GM10266 (cell line): ENCODE data around the gene SYNE2.

ENCODE experiments used
- DNase-seq: peaks from one replicate; pipeline ENCODE4 v3.0.0; 2012; ENCODE audit errors: extremely low spot score
- TF ChIP-seq, protein P1 (sequence below): IDR thresholded peaks from 2 replicates; pipeline ENCODE4 v1.5.1; 2012; ENCODE audit warnings: mild to moderate bottlenecking, low read depth; ENCODE audit not compliant: control insufficient read depth, insufficient read depth; ENCODE audit errors: missing control alignments

Gene SYNE2

DNA sequence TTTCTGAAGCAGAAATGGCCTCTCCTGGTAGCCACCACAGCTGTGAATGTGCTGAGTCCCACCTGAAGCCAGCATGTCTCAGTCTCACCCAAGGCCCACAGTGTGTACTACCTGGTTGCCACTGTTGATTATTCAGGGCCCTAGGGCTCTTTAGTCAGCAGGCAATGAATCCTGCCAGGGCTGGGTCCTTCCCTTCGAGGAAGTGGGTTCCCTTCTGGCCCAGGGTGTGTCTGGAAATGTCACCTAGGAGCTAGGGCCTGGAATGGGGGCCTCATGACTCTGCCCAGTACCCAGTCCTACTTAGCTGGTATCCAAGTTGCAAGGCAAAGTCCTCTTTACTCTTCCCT, 207.4 kb downstream of the SYNE2 start:
- TF ChIP-seq, protein P1, sequence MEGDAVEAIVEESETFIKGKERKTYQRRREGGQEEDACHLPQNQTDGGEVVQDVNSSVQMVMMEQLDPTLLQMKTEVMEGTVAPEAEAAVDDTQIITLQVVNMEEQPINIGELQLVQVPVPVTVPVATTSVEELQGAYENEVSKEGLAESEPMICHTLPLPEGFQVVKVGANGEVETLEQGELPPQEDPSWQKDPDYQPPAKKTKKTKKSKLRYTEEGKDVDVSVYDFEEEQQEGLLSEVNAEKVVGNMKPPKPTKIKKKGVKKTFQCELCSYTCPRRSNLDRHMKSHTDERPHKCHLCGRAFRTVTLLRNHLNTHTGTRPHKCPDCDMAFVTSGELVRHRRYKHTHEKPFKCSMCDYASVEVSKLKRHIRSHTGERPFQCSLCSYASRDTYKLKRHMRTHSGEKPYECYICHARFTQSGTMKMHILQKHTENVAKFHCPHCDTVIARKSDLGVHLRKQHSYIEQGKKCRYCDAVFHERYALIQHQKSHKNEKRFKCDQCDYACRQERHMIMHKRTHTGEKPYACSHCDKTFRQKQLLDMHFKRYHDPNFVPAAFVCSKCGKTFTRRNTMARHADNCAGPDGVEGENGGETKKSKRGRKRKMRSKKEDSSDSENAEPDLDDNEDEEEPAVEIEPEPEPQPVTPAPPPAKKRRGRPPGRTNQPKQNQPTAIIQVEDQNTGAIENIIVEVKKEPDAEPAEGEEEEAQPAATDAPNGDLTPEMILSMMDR, result no peak
- no peak for DNase-seq

DNA sequence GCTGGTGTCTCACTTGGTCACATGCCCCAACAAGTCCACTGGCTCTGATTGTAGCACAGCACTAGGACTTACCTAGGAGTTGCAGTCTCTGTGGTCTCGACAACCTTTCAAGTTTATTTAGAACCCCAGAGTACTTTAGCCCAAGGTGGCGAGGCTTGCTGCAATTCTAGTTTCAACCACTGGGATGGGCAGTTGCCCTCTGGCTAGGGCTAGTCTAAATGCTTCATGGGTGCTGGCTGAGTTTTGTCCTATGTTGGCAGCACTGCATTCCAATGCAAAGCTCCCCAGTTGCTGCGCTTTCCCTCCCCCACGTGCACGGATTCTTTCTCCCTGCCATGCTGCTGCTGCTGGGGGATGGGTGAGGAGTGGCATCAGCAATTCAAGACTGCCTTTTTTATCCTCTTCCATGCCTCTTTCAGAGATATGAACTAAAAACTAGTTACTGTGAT, 207.9 kb downstream of the SYNE2 start:
- no peak for DNase-seq
- TF ChIP-seq, protein P1, result no peak

DNA sequence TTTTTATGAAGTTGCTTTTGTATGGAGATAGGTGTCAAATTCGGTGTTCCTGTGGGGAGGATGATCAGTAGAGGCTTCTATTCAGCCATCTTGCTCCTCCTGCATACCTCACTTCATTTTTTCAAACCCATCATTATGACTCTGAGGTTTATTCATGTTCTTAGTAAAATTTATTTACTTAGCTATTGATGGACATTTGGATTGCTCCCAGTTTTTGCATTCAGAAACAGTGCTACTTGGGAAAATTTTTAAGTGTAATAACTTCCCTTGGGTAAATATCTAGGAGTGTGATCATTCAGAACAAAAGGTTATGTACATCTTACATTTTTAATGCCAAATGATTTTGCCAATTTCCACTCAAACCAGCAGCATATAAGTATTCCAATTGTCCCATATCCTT, 208.3 kb downstream of the SYNE2 start:
- TF ChIP-seq, protein P1, result no peak
- DNase-seq, result no peak

DNA sequence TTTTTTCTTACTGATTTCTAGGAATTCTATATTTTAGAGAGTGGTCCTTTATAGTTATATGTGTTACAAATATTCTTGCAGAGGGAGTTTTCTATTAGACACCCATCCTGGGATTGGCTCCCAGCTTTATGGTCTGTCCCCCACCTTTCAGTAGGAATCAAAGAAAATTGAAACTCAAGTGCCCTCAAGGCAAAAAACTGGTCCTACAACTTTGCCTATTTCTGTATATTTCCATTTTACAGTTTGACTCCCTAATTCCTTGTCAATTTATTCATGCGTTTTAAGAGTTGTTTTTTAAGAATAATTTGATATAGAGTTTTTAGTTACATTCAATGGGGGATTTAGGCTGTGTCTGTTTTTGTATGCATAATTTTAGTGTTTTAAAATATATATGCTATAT, 208.9 kb downstream of the SYNE2 start:
- DNase-seq, result no peak
- TF ChIP-seq, protein P1, result no peak

DNA sequence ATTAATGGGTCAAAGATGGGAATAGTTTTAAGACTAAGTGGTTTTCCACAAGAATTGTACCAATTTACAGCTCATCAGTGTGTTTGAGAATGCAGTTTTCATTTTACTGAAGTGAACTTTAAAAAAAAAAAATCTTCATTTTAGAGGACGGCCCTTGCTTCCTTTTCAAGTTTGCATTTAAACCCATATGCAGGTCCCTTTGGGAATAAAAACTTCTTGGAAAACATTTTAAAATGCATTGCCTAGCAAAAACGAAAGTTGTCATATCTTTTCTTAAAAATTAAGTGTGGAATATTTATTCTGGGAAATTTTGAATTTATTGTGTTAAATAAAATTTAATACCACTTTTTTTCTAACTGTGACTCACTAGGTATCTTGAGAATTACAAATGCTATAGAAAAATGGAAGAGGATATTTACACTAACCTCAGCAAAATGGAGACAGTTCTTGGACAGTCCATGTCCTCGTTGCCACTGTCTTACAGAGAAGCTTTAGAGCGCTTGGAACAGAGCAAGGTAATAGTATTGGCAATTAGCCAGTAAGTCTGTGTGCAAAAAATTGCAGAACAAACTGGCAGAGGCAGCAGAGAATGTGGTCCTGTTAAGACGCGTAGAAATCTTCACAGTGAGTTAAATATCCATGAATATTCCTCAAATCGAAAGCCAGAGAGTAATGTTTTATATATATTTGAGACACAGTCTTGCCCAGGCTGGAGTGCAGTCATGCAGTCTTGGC, 209.7 kb downstream of the SYNE2 start:
- TF ChIP-seq, protein P1, result no peak
- no peak for DNase-seq

DNA sequence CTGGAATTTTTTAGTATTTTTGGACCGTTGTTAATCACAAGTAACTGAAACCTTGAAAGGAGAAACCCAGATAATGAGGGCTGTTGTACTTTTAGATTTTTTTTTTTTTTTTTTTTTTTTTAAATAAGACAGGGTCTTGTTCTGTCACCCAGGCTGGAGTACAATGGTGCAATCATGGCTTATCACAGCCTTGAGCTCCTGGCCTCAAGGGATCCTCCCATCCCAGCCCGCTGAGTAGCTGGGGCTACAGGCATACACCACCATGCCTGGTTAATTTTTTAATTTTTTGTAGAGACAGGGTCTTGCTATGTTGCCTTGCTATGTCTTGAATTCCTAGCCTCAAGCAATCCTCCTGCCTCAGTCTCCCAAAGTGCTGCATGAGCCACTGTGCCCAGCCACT, 211.6 kb downstream of the SYNE2 start:
- no peak for DNase-seq
- TF ChIP-seq, protein P1, result no peak

DNA sequence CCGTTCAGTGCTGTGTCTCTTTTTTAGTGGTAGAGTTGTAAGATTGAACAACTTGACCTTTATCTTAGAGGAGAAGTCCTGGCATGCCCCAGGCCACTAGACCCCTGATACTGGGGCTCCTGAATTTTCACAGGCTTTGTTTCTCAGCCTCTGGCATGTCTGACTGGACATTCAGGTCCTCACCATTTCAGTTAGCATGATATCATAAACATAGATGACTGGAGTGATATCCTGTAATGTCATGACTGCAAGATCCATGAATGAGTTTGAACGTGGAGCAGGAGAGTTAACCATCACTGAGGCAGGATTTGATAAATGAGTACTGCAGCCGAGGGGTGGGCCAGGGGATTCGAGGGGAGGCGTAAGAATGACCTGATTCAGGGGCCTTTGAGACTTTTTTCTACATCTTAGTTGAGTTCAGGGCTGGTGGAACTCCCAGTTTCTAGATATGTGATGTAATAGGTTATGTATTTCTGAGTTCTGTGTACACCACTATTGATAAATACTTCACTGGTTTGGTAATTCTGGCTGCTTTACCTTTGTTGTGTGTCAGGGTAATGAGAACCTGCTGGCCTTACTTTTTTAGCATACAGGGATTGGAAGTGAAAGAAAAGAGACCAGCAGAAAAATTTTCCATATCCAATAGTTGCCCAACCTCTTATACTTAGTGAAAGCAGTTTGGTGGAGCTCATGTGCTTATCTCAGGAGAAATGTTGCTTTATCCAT, 217.0 kb downstream of the SYNE2 start:
- TF ChIP-seq, protein P1, result no peak

More for the DNA sequence above, 217.0 kb downstream of the SYNE2 start:
- no peak for DNase-seq
